NCI-H128 (cell line): Measurements from ENCODE around the gene FAM50A.
"Not testable (repeated sequence)": the region's sequence is repeated elsewhere in the genome, so short reads cannot be mapped to it uniquely, and the experiment has no call there.

ENCODE experiments used
- DNase-seq: peaks from one replicate; lab custom pipeline; 2025; ENCODE audit not compliant: unreplicated experiment; lab: John Stamatoyannopoulos, UW

The FAM50A gene

GRCh38 chrX:154443992-154444754, at the start of gene FAM50A:
Gene FAM50A, plus strand, starts transcription at chrX:154444141. Its CDS starts 95 bp downstream, at chrX:154444236.
- DNase-seq = no peak

GRCh38 chrX:154396363-154396762, 47.6 kb upstream of the FAM50A start:
- not testable (repeated sequence) for DNase-seq

GRCh38 chrX:154396973-154397887, 46.7 kb upstream of the FAM50A start:
- DNase-seq = no peak

- peak; percentile 92 for DNase-seq
Measured at GRCh38 chrX:154397888-154398667, 45.9 kb upstream of the FAM50A start, which contains the start of gene RPL10. Gene RPL10, plus strand, starts transcription at chrX:154398377. Its CDS starts 143 bp downstream, at chrX:154398520.

GRCh38 chrX:154398668-154399526, 45.0 kb upstream of the FAM50A start:
- peak; percentile 64 for DNase-seq

GRCh38 chrX:154399527-154400368, 44.2 kb upstream of the FAM50A start:
- no peak for DNase-seq

GRCh38 chrX:154400369-154400817, 43.5 kb upstream of the FAM50A start:
- DNase-seq = not testable (repeated sequence)

- no peak for DNase-seq
Measured at GRCh38 chrX:154401045-154401799, 42.7 kb upstream of the FAM50A start.

GRCh38 chrX:154401918-154402621, 41.9 kb upstream of the FAM50A start:
- DNase-seq = no peak

GRCh38 chrX:154402622-154403127, 41.3 kb upstream of the FAM50A start:
- no peak for DNase-seq

- DNase-seq = no peak
Measured at GRCh38 chrX:154403192-154403591, 40.7 kb upstream of the FAM50A start.

GRCh38 chrX:154403858-154404257, 40.1 kb upstream of the FAM50A start:
- no peak for DNase-seq

- DNase-seq = no peak
Measured at GRCh38 chrX:154404625-154405192, 39.2 kb upstream of the FAM50A start.

GRCh38 chrX:154408659-154409221, 35.2 kb upstream of the FAM50A start:
- no peak for DNase-seq

GRCh38 chrX:154409222-154409871, 34.6 kb upstream of the FAM50A start, which contains the start of gene DNASE1L1:
Gene DNASE1L1, minus strand, starts transcription at chrX:154409254. Its CDS starts 3,686 bp downstream, at chrX:154405568.
- no peak for DNase-seq

- peak; percentile 14 for DNase-seq
Measured at GRCh38 chrX:154411981-154412340, 32.0 kb upstream of the FAM50A start.
